Measurements from ENCODE around the gene EBF3.

Gene EBF3

GRCh38 chr10:129807211-129807610 lies 156.9 kb downstream of the EBF3 start:
- H3K4me1 ChIP-seq (ENCODE audit: insufficient read depth, insufficient read length), result no peaks in the 10 kb centered on the region
- no peaks in the 10 kb centered on the region for H3K36me3 ChIP-seq (ENCODE audit: insufficient read depth, insufficient read length, low read length)
- H3K9me3 ChIP-seq (ENCODE audit: insufficient read depth, low read length), result peaks cover 7% of the 10 kb centered on the region; the same call in 1 of the 2 replicates
- H3K27me3 ChIP-seq (ENCODE audit: insufficient read depth, insufficient read length), result no peaks in the 10 kb centered on the region
- no peak overlapping the region for H3K9ac ChIP-seq (ENCODE audit: insufficient read length, low read depth)
- no peak overlapping the region for H3K4me3 ChIP-seq (ENCODE audit: insufficient read length, low read depth)
- no peak for TF ChIP-seq ZNF274 (IDR thresholded peaks at IDR 0.05; ENCODE audit: low read depth, low read length)
- no peak for TF ChIP-seq SUZ12 (IDR thresholded peaks at IDR 0.05; ENCODE audit: extremely low read depth, insufficient read depth, insufficient read length)
- TF ChIP-seq YY1 (IDR thresholded peaks at IDR 0.05; ENCODE audit: insufficient read depth, insufficient read length), result no peak
- DNase-seq (ENCODE audit: low read depth, low spot score), result no peak

GRCh38 chr10:129800796-129801340 lies 163.2 kb downstream of the EBF3 start:
- Histone ChIP-seq H3K4me3 (ENCODE audit: insufficient read length, low read depth) (no peak overlapping the region), H3K4me1 (ENCODE audit: insufficient read depth, insufficient read length) (no peaks in the 10 kb centered on the region), H3K36me3 (ENCODE audit: insufficient read depth, insufficient read length, low read length) (no peaks in the 10 kb centered on the region), H3K9ac (ENCODE audit: insufficient read length, low read depth) (no peak overlapping the region), H3K9me3 (ENCODE audit: insufficient read depth, low read length) (peaks cover 7% of the 10 kb centered on the region; the same call in 1 of the 2 replicates), H3K27me3 (ENCODE audit: insufficient read depth, insufficient read length) (no peaks in the 10 kb centered on the region)
- no peak for TF ChIP-seq ZNF274 (IDR thresholded peaks at IDR 0.05; ENCODE audit: low read depth, low read length)
- TF ChIP-seq SUZ12 (IDR thresholded peaks at IDR 0.05; ENCODE audit: extremely low read depth, insufficient read depth, insufficient read length), result no peak
- no peak for TF ChIP-seq YY1 (IDR thresholded peaks at IDR 0.05; ENCODE audit: insufficient read depth, insufficient read length)
- no peak for DNase-seq (ENCODE audit: low read depth, low spot score)

GRCh38 chr10:129799942-129800341 lies 164.1 kb downstream of the EBF3 start:
- TF ChIP-seq ZNF274 (IDR thresholded peaks at IDR 0.05; ENCODE audit: low read depth, low read length), result no peak
- no peak for TF ChIP-seq YY1 (IDR thresholded peaks at IDR 0.05; ENCODE audit: insufficient read depth, insufficient read length)
- TF ChIP-seq SUZ12 (IDR thresholded peaks at IDR 0.05; ENCODE audit: extremely low read depth, insufficient read depth, insufficient read length), result no peak
- Histone ChIP-seq H3K9me3 (ENCODE audit: insufficient read depth, low read length) (peaks cover 7% of the 10 kb centered on the region; the same call in 1 of the 2 replicates), H3K4me1 (ENCODE audit: insufficient read depth, insufficient read length) (no peaks in the 10 kb centered on the region), H3K36me3 (ENCODE audit: insufficient read depth, insufficient read length, low read length) (no peaks in the 10 kb centered on the region), H3K9ac (ENCODE audit: insufficient read length, low read depth) (no peak overlapping the region), H3K4me3 (ENCODE audit: insufficient read length, low read depth) (no peak overlapping the region), H3K27me3 (ENCODE audit: insufficient read depth, insufficient read length) (no peaks in the 10 kb centered on the region)
- DNase-seq (ENCODE audit: low read depth, low spot score), result no peak

GRCh38 chr10:129796710-129797420 lies 167.2 kb downstream of the EBF3 start:
- Histone ChIP-seq H3K9me3 (ENCODE audit: insufficient read depth, low read length) (no peaks in the 10 kb centered on the region), H3K36me3 (ENCODE audit: insufficient read depth, insufficient read length, low read length) (no peaks in the 10 kb centered on the region), H3K4me1 (ENCODE audit: insufficient read depth, insufficient read length) (no peaks in the 10 kb centered on the region), H3K4me3 (ENCODE audit: insufficient read length, low read depth) (no peak overlapping the region), H3K27me3 (ENCODE audit: insufficient read depth, insufficient read length) (no peaks in the 10 kb centered on the region), H3K9ac (ENCODE audit: insufficient read length, low read depth) (no peak overlapping the region)
- DNase-seq (ENCODE audit: low read depth, low spot score), result no peak
- TF ChIP-seq YY1 (IDR thresholded peaks at IDR 0.05; ENCODE audit: insufficient read depth, insufficient read length), result no peak
- TF ChIP-seq ZNF274 (IDR thresholded peaks at IDR 0.05; ENCODE audit: low read depth, low read length), result no peak
- no peak for TF ChIP-seq SUZ12 (IDR thresholded peaks at IDR 0.05; ENCODE audit: extremely low read depth, insufficient read depth, insufficient read length)

GRCh38 chr10:129793996-129794395 lies 170.1 kb downstream of the EBF3 start:
- DNase-seq (ENCODE audit: low read depth, low spot score), result no peak
- H3K9ac ChIP-seq (ENCODE audit: insufficient read length, low read depth), result no peak overlapping the region
- no peaks in the 10 kb centered on the region for H3K27me3 ChIP-seq (ENCODE audit: insufficient read depth, insufficient read length)
- TF ChIP-seq YY1 (IDR thresholded peaks at IDR 0.05; ENCODE audit: insufficient read depth, insufficient read length) (no peak), SUZ12 (IDR thresholded peaks at IDR 0.05; ENCODE audit: extremely low read depth, insufficient read depth, insufficient read length) (no peak), ZNF274 (IDR thresholded peaks at IDR 0.05; ENCODE audit: low read depth, low read length) (no peak)
- no peaks in the 10 kb centered on the region for H3K9me3 ChIP-seq (ENCODE audit: insufficient read depth, low read length)
- H3K4me3 ChIP-seq (ENCODE audit: insufficient read length, low read depth), result no peak overlapping the region
- no peaks in the 10 kb centered on the region for H3K4me1 ChIP-seq (ENCODE audit: insufficient read depth, insufficient read length)
- no peaks in the 10 kb centered on the region for H3K36me3 ChIP-seq (ENCODE audit: insufficient read depth, insufficient read length, low read length)

GRCh38 chr10:129793479-129793878 lies 170.6 kb downstream of the EBF3 start:
- no peak for TF ChIP-seq SUZ12 (IDR thresholded peaks at IDR 0.05; ENCODE audit: extremely low read depth, insufficient read depth, insufficient read length)
- no peak for TF ChIP-seq YY1 (IDR thresholded peaks at IDR 0.05; ENCODE audit: insufficient read depth, insufficient read length)
- no peak for TF ChIP-seq ZNF274 (IDR thresholded peaks at IDR 0.05; ENCODE audit: low read depth, low read length)
- no peak for DNase-seq (ENCODE audit: low read depth, low spot score)
- no peaks in the 10 kb centered on the region for H3K9me3 ChIP-seq (ENCODE audit: insufficient read depth, low read length)
- H3K4me1 ChIP-seq (ENCODE audit: insufficient read depth, insufficient read length), result no peaks in the 10 kb centered on the region
- H3K27me3 ChIP-seq (ENCODE audit: insufficient read depth, insufficient read length), result no peaks in the 10 kb centered on the region
- H3K36me3 ChIP-seq (ENCODE audit: insufficient read depth, insufficient read length, low read length), result no peaks in the 10 kb centered on the region
- H3K4me3 ChIP-seq (ENCODE audit: insufficient read length, low read depth), result no peak overlapping the region
- H3K9ac ChIP-seq (ENCODE audit: insufficient read length, low read depth), result no peak overlapping the region

GRCh38 chr10:129792864-129793263 lies 171.2 kb downstream of the EBF3 start:
- Histone ChIP-seq H3K27me3 (ENCODE audit: insufficient read depth, insufficient read length) (no peaks in the 10 kb centered on the region), H3K36me3 (ENCODE audit: insufficient read depth, insufficient read length, low read length) (no peaks in the 10 kb centered on the region), H3K4me3 (ENCODE audit: insufficient read length, low read depth) (no peak overlapping the region), H3K9me3 (ENCODE audit: insufficient read depth, low read length) (no peaks in the 10 kb centered on the region), H3K4me1 (ENCODE audit: insufficient read depth, insufficient read length) (no peaks in the 10 kb centered on the region), H3K9ac (ENCODE audit: insufficient read length, low read depth) (no peak overlapping the region)
- DNase-seq (ENCODE audit: low read depth, low spot score), result no peak
- TF ChIP-seq YY1 (IDR thresholded peaks at IDR 0.05; ENCODE audit: insufficient read depth, insufficient read length), result no peak
- no peak for TF ChIP-seq SUZ12 (IDR thresholded peaks at IDR 0.05; ENCODE audit: extremely low read depth, insufficient read depth, insufficient read length)
- TF ChIP-seq ZNF274 (IDR thresholded peaks at IDR 0.05; ENCODE audit: low read depth, low read length), result no peak
